GM19035 (cell line): ENCODE measurements around the gene LDB2.

Experiments used
- ATAC-seq: cut with Tn5 transposase; IDR thresholded peaks from one replicate; pipeline ENCODE4 v1.9.1; 2021; ENCODE audit not compliant: unreplicated experiment

LDB2 gene

GRCh38 chr4:16760617-16761363, 137.7 kb downstream of the LDB2 start:
- no peak for ATAC-seq

- no peak for ATAC-seq
Observed at GRCh38 chr4:16759931-16760582, 138.4 kb downstream of the LDB2 start.

- ATAC-seq: no peak
Observed at GRCh38 chr4:16758816-16759215, 139.6 kb downstream of the LDB2 start.

- no peak for ATAC-seq
Observed at GRCh38 chr4:16758255-16758654, 140.2 kb downstream of the LDB2 start.

GRCh38 chr4:16757080-16757521, 141.3 kb downstream of the LDB2 start:
- no peak for ATAC-seq

GRCh38 chr4:16754104-16754503, 144.3 kb downstream of the LDB2 start:
- no peak for ATAC-seq

GRCh38 chr4:16752150-16752549, 146.3 kb downstream of the LDB2 start:
- no peak for ATAC-seq

GRCh38 chr4:16750882-16751642, 147.4 kb downstream of the LDB2 start:
- no peak for ATAC-seq

- no peak for ATAC-seq
Observed at GRCh38 chr4:16750216-16750615, 148.2 kb downstream of the LDB2 start.

- ATAC-seq: no peak
Observed at GRCh38 chr4:16745887-16746286, 152.6 kb downstream of the LDB2 start.

- no peak for ATAC-seq
Observed at GRCh38 chr4:16745009-16745635, 153.3 kb downstream of the LDB2 start.

GRCh38 chr4:16741287-16741686, 157.2 kb downstream of the LDB2 start:
- ATAC-seq: no peak

GRCh38 chr4:16739997-16740624, 158.3 kb downstream of the LDB2 start:
- no peak for ATAC-seq

- no peak for ATAC-seq
Observed at GRCh38 chr4:16738558-16738957, 159.9 kb downstream of the LDB2 start.

GRCh38 chr4:16733509-16733908, 164.9 kb downstream of the LDB2 start:
- no peak for ATAC-seq

GRCh38 chr4:16732741-16733140, 165.7 kb downstream of the LDB2 start:
- ATAC-seq: no peak

GRCh38 chr4:16731776-16732380, 166.6 kb downstream of the LDB2 start:
- no peak for ATAC-seq

GRCh38 chr4:16730522-16731205, 167.8 kb downstream of the LDB2 start:
- ATAC-seq: no peak

GRCh38 chr4:16729336-16729735, 169.1 kb downstream of the LDB2 start:
- no peak for ATAC-seq

- no peak for ATAC-seq
Observed at GRCh38 chr4:16728849-16729248, 169.6 kb downstream of the LDB2 start.
